ENCODE measurements around the gene SUPT3H.
"Not testable (repeated sequence)": the region's sequence is repeated elsewhere in the genome, so short reads cannot be mapped to it uniquely, and the experiment has no call there.

DNA sequence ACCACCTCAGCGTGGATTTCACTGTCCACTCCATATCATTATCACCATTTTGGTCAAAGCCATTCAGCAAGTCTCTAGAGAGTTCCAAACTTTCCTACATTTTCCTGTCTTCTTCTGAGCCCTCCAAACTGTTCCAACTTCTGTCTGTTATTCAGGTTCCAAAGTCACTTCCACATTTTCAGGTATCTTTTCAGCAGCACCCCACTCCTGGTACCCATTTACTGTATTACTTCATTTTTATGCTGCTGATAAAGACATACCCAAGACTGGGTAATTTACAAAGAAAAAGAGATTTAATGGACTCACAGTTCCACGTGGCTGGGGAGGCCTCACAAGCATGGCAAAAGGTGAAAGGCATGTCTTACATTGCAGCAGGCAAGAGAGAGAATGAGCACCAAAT lies 512.5 kb downstream of the SUPT3H start:
- TF ChIP-seq, protein P1, sequence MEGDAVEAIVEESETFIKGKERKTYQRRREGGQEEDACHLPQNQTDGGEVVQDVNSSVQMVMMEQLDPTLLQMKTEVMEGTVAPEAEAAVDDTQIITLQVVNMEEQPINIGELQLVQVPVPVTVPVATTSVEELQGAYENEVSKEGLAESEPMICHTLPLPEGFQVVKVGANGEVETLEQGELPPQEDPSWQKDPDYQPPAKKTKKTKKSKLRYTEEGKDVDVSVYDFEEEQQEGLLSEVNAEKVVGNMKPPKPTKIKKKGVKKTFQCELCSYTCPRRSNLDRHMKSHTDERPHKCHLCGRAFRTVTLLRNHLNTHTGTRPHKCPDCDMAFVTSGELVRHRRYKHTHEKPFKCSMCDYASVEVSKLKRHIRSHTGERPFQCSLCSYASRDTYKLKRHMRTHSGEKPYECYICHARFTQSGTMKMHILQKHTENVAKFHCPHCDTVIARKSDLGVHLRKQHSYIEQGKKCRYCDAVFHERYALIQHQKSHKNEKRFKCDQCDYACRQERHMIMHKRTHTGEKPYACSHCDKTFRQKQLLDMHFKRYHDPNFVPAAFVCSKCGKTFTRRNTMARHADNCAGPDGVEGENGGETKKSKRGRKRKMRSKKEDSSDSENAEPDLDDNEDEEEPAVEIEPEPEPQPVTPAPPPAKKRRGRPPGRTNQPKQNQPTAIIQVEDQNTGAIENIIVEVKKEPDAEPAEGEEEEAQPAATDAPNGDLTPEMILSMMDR (IDR thresholded peaks at IDR 0.05): not testable (repeated sequence)
- not testable (repeated sequence) for TF ChIP-seq POLR2A (IDR thresholded peaks at IDR 0.05)

Data from lower leg skin (tissue), 3 donors.